K562 treated with DMSO at 1 percent for 24 hours (cell line): ENCODE data around the gene NUDT1. TPM values are rescaled to one million over a fixed set of nuclear protein-coding genes. Genes with fewer than 3 reads are reported as not detected.

Experiments used
- total RNA-seq: library from RNA; unstranded; fragments of 300-600 nt; gene quantifications from 2 replicates; pipeline ENCODE4 v1.2.3, GENCODE V29; 2022; ENCODE audit warnings: low read depth; ENCODE audit not compliant: insufficient read depth

NUDT1 gene
- total RNA-seq, result 75.3 and 77.9 TPM in 2 replicates

GRCh38 chr7:2241580-2242540, at the start of gene NUDT1, which contains the start of gene MRM2:
Gene NUDT1, plus strand, starts transcription at chr7:2242226. Its CDS starts 2,349 bp downstream, at chr7:2244575.
Gene MRM2, minus strand, starts transcription at chr7:2242205. Its CDS starts 36 bp downstream, at chr7:2242169.

GRCh38 chr7:2232766-2233520, 9.1 kb upstream of the NUDT1 start, which contains the start of gene MAD1L1:
Gene MAD1L1, minus strand, starts transcription at chr7:2232945. Its CDS starts 2,812 bp downstream, at chr7:2230133.

Other genes with a start within 250 kb of the NUDT1 start
- 84.9 and 99.4 TPM in 2 replicates for gene MAD1L1, start 9.3 kb upstream of the NUDT1 start, total RNA-seq
- 32.2 and 33.5 TPM in 2 replicates for gene MRM2, start within 50 bp of the NUDT1 start, total RNA-seq
- gene SNX8, start 72.2 kb downstream of the NUDT1 start, total RNA-seq, result 22.9 and 23.1 TPM in 2 replicates
- 184 and 189 TPM in 2 replicates for gene EIF3B, start 112.6 kb downstream of the NUDT1 start, total RNA-seq
- 58.3 and 62.6 TPM in 2 replicates for gene CHST12, start 161.4 kb downstream of the NUDT1 start, total RNA-seq
- gene GRIFIN, start 234.2 kb downstream of the NUDT1 start, total RNA-seq, result not detected in 2 replicates